Left ventricle myocardium superior (tissue), 1 donor: ENCODE measurements around the gene DMRTC2. TPM values are rescaled to one million over a fixed set of nuclear protein-coding genes. Genes with fewer than 3 reads are reported as not detected.

Experiments used
- ATAC-seq: fragments of 200-7000 bp; cut with Tn5 transposase; one replicate; pipeline ENCODE4 v1.9.1; 2020; ENCODE audit warnings: mild to moderate bottlenecking, moderate library complexity
- DNase-seq: peaks from one replicate; pipeline ENCODE4 v3.0.0-alpha.2; 2020
- intact Hi-C: fragments of 100-400 bp; cut with micrococcal nuclease; formaldehyde crosslinking; loops from one replicate; pipeline ENCODE4 v1.11.0; 2022
- long read RNA-seq: library from polyadenylated mRNA; unstranded; transcript quantifications from one replicate; pipeline ENCODE4 v2.0.0, GENCODE V29; 2021
- total RNA-seq: library from RNA; stranded (reverse); fragmentation: NEBNext Ultra II Directional; extraction: Animal tissue kit (Norgen Biotek cat#: 25700); gene quantifications from one replicate; pipeline ENCODE4 v1.2.1, GENCODE V29; 2021
- donor health status: DM: no; HTN: yes; CAD: no; lungs with severe emphysema.

Gene DMRTC2
- total RNA-seq: not detected
- long read RNA-seq: 0 reads

DNA sequence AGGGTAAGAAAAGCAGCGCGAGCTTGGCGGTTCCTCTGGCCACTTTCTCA is at the start of gene DMRTC2:
Gene DMRTC2, plus strand, starts transcription at position 42 of the 50 bp plus-strand sequence. CDS start 2,387 bp downstream, outside the sequence.
- intact Hi-C loops: no loop called here

DNA sequence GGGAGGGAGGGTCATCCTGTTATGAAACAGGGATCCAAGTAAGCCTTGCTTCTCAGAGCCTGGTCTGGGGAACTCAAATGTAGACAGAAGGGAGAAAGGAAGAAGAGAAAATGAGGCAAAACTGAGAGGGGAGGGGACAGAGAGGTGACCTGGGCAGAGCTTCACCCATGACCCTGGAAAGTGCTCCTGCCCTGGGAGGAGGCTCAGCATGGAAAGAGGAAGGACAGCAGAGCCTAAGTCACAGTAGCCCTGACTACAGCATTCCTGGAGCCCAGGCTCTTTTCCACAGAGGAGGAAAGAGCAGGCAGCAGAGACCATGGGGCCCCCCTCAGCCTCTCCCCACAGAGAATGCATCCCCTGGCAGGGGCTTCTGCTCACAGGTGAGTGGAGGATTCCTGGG is 48.5 kb upstream of the DMRTC2 start, which contains the start of gene CEACAM3:
Gene CEACAM3, plus strand, starts transcription at position 226 of the 400 bp plus-strand sequence. Its CDS starts 91 bp downstream, at position 317.
- ATAC-seq (peak; percentile 45), DNase-seq (no peak)
- intact Hi-C loops: no loop called here

More for the DNA sequence above, at the start of gene DMRTC2:
- ATAC-seq: no peak
- DNase-seq: no peak

DNA sequence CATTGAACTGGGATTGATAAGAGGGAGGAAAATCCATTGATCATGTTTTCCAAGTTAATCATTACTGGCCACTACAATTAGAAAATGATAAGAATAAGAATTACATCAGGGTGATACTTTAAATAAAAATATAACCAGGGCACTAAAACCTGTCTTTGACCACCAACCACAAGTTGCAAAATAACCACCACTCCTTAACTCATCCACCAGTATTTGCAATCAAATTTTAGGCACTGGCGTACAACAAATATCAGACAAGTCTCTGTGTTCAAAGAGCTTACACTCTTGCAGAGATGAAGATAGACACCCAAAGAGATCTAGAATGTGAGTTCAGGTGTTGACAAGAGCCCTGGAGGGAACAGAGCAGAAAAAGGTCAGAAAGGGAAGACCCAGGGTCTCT is 47.9 kb upstream of the DMRTC2 start:
- DNase-seq (no peak), ATAC-seq (no peak)
- intact Hi-C loops: no loop called here

DNA sequence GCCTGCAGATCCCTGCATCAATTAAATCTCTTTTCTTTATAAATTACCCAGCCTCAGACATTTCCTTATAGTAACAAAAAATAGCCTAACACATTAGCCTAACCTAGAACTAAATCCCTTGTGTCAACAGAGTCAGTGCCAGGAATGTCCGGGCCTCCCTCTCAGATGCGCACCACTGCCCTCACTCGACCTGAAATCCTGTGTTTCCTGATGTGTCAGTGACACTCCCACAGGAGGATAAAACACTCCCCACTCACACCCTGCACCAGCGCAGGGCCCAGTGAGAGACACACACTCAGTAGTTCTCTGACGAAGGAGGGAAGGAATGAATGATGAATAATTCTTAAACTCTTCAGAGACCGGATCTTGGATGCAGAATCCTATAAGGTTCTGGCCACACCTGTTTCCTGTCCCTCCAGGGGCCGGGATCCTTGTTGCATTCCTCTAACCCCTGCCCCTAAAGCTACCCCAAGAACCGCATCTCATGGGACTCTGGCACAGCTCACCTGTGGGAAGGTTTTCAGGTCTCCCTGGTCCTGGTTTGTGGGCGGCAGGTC is 45.3 kb upstream of the DMRTC2 start:
- no peak for DNase-seq
- ATAC-seq: no peak
- intact Hi-C loops: no loop called here

DNA sequence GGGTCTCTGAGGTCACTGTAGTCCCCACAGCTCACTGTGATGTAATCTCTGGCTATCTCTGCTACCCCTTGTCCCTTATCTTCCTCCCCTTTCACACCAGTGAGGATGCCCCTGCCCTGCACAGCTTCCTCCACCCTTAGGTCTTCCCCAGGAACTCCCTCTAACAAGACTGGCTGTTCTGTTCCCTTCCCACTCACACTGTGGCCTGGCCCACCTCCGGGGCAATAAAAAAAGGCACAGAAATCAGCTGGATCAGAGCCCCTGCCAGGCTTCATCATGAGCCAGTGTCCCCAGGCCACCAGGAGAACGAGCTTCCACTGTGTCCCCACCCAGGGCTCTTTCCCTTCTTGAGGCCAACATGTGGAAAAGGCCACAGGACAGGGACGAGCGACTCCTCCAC is 43.8 kb upstream of the DMRTC2 start:
- ATAC-seq (no peak), DNase-seq (no peak)
- intact Hi-C loops: no loop called here

DNA sequence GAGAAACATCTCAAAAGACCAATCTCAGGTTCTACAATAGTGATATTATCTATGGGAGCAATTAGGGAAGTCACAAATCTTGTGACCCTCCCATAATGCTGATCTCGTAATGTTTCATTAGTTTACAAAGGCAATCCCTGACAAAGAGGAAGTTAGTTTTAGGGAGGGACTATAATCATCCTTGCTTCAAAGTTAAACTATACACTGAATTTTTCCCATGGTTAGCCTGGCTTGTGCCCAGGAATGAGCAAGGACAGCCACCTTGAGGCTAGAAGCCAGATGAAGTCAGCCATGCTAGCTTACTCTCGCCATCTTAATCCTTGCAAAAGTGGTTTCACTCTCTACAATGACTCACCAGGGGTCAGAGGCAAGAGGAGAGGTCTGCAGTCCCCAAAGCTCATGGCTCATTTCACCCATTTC is 43.0 kb upstream of the DMRTC2 start:
- intact Hi-C loops: no loop called here
- ATAC-seq (peak; percentile 42), DNase-seq (no peak)

DNA sequence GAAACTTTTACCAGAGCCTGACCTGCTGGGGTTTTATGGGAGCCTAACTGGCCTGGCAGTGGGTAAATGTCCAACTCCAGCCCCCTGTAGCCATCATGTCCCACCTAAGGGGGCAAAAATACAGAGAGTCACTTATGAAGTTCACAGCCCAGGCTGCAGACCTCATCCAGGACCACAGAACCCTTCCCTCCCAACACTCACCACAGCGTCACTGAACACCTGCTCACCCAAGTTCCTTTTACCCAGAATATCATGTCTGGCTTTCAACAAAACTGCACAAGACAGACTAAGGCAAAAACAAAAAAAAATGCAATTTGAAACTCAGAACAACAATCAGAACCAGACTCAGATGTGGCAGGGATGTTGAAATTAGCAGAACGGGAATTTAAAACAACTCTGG is 42.1 kb upstream of the DMRTC2 start:
- ATAC-seq (no peak), DNase-seq (no peak)
- intact Hi-C loops: no loop called here

DNA sequence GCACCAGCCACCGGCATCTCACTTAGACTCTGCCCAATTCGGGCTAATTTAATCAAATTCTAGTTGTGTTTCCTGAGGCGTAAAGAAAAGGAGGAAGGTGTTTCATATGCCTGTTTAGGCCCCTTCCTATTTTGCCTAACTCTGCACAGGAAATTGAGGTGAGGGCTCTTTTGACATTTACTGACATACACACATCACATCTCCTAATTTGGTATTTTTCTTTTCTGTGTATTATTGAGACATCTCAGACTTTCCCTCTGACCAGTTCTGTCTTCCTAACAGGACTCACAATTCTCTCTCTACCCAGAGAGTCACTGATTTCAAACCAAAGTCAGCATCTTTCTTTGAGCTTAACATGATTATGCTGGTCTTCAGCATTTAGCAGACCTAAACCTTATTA is 40.5 kb upstream of the DMRTC2 start:
- ATAC-seq: no peak
- no peak for DNase-seq
- intact Hi-C loops: no loop called here

DNA sequence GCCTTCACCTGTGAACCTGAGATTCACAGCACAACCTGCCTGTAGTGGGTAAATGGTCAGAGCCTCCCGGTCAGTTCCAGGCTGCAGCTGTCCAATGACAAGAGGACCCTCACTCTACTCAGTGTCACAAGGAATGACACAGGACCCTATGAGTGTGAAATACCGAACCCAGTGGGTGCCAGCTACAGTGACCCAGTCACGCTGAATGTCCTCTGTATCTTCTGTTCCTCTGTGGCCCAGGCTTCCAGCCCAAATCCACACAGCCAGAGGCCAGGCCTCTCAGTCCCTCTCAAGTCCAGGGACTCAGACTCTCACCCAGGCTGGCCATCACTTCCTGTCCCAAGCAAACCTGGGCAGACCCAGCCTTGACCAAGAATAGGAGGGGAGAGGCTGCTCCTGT is 37.7 kb upstream of the DMRTC2 start:
- no peak for DNase-seq
- no peak for ATAC-seq
- intact Hi-C loops: no loop called here

DNA sequence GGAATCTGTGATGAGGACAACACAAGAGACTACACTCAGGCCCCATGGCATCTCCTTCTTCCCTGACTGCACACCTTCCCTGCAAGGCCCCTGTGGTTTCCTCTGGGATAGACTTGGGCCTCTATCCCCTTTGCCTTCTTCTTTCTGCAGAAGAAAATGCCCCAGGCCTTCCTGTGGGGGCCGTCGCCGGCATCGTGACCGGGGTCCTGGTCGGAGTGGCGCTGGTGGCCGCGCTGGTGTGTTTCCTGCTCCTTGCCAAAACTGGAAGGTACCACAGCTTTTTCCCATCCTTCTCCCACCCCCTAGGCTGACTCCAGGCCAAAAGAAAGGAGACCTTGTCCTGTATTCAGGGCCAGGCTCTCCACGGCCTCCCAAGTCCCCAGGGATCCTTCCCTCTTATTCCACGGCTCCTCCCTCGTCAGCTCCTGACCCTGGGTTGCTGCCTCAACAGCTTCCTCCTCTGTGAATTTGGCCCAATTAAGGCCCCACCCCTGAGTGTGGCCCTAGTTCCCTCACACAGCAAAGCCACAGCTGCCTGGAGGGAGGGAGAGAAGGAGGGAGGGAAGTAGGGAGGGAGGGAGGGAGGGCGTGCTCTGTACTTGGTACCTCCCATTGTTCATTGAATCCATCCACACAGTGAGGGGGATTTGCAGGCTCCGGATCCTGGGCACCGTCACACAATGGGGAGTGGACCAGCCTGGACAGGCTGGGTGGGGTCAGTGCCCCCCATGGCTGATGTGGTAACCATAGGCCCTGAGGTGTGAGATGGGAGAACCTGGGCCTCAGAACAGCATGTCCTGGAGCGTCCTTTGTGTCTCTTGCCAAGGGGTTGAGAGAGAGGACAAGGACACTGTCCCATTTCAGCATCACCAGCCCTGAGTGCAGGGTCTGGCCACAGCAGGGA is 35.9 kb upstream of the DMRTC2 start:
- peak; percentile 51 for DNase-seq
- ATAC-seq: peak; percentile 73
- intact Hi-C loops: no loop called here

DNA sequence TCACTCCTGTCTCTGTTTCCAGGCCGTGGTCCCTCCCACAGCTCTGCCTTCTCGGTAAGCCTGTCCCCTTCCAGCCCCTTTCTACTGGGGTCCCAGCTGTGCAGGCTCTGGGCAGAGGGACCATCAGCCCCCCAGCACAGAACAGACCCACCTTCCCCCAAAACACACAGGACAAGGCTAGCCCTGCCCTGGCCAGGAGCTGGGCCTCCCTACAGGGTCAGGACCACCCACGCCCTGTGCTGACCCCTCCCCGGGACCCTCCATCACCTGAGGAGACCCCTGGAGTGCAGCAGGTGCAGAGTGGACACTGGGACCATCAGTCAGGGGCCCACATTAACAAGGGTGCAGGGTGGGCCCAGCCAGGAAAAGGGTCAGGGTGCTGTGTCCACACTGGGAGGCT is 34.5 kb upstream of the DMRTC2 start:
- DNase-seq (no peak), ATAC-seq (no peak)
- intact Hi-C loops: no loop called here

DNA sequence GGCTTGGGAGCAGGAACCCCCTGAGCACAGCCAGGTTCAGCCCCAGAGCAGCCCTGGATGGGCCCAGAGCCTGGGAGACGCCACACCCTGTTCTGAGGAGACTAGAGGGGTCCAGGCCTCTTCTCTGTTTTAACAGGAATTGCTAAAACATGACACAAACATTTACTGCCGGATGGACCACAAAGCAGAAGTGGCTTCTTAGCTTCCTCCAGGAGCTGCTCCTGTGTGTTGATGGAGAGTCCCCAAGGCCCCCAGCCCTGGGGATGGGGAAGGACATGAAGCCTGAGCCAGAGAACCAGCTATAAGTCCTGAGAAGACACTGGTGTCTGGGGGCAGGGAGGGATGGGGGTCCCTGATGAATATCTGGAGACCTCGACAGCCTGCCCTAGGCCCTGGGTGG is 33.8 kb upstream of the DMRTC2 start:
- DNase-seq: no peak
- ATAC-seq: peak; percentile 60
- intact Hi-C loops: no loop called here

DNA sequence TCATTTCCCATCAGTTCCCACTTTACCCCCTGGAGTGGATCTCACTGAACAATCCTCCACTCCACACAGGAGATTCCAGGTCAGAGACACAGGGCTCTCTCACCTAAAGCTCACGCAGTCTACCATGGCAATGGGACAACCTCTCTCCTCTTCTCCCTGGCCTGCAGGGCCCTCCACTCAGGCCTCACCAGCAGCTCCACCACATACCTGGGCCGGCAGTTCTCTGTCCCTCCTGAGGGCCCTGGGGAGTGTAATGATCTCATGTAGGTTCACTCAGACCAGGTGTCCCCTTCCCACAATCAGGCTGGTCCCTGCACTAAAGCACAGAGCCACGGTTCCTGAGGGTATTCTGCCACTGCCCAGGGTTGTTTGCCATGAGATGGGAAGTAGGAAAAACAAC is 32.9 kb upstream of the DMRTC2 start:
- ATAC-seq: no peak
- no peak for DNase-seq
- intact Hi-C loops: no loop called here

DNA sequence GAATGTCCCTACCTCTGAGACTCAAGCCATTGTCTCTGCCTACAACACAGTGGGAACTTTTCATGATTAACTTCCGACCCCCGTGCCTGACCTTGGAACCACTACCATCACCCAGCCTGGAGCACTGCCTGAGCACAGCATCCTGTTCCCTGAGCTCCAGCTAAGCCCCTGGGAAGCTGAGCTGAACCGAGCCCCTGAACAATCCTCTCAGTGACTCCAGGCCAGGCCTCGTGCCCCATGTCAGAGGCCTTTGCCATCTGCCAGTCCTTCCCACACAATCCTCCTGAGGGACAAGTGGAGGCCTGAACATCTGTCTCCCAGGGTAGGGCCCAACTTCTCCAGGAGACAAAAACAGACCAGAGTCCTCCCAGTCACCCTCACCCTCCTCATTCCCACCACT is 30.9 kb upstream of the DMRTC2 start:
- intact Hi-C loops: no loop called here
- no peak for DNase-seq
- ATAC-seq: no peak

DNA sequence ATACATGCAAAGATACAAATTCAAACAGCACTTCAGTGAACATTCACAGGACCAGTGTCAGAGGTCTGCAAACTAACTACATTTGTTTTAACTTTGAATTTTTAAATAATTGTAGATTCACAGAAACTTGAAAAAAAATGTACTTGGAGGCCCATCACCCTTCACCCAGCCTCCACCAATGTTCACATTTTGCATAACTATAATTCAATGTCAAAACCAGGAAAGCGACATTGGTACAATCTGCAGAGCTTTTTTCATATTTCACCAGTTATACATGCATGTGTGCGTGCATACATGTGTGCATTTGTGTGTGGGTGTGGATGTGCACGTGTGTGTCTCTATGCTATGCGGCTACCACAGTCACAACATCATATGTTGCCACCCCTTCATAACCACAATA is 29.5 kb upstream of the DMRTC2 start:
- intact Hi-C loops: no loop called here
- DNase-seq: no peak
- no peak for ATAC-seq

DNA sequence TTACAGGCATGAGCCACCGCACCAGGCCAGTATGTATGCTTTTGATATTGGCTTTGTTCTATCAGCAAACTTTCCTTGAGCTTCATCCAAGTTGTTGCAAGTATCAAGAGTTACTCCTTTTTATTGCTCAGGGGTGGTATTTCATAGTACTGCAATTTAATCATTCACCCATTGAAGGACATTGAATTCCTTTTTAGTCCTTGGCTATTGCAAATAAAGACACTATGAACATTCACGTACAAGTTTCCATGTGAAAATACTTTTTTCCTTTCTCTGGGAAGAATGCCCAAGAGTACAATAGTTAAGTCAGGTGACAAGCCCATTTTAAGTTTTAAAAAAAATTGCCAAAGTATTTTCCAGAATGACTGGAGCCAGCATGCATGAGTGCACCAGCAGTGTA is 28.1 kb upstream of the DMRTC2 start:
- DNase-seq (no peak), ATAC-seq (no peak)
- intact Hi-C loops: no loop called here

DNA sequence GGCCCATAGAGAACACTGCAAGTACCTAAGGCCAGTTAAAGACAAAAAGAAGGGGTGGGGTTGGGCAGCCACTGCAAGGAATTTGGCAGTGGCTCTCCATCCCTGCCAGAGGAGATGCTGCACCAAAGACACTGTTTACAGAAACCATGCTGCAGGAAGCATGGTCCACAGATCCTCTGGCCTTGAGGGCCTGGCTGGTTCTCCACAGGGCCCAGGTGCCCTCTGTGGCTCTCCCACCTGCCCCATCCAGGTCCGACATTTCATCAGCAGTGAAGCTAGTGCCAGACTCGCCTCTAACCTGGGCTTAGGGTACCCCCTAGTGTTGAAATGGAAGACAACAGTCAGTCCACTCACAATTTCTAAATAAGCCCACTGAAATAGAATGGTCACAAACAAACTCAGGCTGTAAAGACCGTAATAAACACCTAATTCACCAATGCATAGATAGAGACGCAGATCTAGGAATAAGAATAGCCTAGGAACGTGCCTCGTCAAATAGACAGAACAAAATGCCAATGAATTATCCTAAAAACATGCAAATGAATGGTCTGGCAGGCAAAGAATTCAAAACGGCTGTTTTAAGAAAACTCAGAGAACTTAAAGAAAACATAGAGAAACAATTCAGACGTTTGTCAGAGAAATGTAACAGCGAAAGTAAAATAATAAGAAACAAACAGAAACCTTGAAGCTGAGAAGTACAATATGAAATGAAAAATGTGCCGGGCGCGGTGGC is 23.7 kb upstream of the DMRTC2 start:
- intact Hi-C loops: no loop called here
- DNase-seq: no peak
- ATAC-seq: no peak

DNA sequence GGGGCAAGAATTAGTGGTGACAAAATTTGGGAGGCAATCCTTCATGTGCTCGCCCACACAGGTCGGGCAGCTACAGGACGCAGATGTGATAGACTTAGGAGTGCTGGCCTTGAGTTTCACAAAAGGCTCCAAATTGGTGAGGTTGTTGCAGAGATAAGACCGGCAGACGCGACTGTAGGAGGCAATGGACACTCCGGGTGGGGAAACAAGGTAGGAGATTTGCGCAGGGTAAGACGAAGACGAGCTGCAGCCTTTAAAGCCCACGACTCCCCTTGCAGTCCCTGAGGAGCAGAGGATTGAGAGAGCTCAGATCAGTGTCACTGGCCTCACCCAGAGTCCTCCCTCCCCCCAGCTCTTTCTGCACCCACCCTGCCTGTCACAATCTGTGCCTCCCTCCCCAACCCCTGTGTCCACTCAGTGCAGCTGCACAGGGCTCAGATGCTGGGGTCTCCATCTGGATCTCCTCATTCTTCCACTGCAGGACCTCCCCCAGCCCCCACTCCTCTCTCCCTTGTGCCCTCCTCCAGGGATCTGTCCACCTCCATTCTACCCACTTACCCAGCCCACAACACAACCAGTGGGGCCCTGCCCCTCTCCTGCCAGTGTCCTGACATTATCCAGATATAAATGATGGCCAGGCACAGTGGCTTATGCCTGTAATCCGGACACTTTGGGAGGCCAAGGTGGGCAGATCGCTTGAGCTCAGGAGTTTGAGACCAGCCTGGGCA is 6.7 kb upstream of the DMRTC2 start:
- no peak for ATAC-seq
- no peak for DNase-seq
- intact Hi-C loops: no loop called here

DNA sequence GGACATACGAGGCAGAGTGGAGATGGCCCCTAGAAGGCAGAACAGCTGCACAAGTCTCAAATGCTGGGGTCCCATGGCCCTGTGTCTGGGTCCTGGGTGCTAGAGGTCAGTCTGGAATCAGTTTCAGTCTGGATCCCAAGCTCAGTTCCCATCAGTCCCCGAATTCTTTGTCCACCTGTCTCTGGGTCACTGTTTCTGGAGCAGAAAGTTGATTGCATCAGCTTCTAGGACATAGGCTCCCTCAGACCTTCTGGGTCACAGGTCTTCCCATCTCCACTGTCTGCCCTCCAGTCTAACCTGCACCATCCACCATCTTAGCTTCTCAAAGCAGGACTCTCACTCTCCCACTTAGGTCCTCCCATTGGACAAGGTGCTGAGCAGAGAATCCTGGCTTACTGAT is 5.6 kb upstream of the DMRTC2 start:
- intact Hi-C loops: no loop called here
- DNase-seq (no peak), ATAC-seq (no peak)

DNA sequence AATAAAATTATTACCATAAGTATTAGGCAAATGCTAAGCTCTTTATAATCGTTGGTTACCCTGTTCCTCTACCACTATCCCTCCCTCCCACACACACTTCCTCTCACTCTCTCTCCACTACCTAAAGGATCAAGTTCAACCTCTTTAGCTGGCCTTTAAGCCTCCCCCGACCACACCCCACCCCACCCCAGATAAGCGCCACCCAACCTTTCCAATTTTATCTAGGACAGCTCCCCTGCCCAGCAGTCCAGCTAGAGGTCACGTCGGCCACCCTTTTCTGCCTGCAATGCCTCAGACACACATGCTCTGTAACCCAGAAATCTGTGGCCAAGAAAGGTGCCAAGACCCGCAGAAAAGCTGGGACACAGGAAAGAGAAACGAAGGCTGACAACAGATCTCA is 1.5 kb upstream of the DMRTC2 start:
- ATAC-seq (no peak), DNase-seq (no peak)
- intact Hi-C loops: no loop called here
